ENCODE results near the gene ZSCAN5C.
A peak's percentile ranks its signal among the peaks of the same experiment; 100 is the strongest.

ZSCAN5C gene

GRCh38 chr19:56201973-56202372 lies at the start of gene ZSCAN5C:
TSS of gene ZSCAN5C (plus strand) at chr19:56202273. CDS start at chr19:56205914, 3,641 bp downstream.
- Mint-ChIP-seq H3K36me3 (ENCODE audit: low read depth) (no peaks in the 10 kb centered on the region), H3K27ac (no peak within 1 kb of the TSS), H3K4me1 (ENCODE audit: low read depth) (no peaks in the 10 kb centered on the region), H3K9me3 (no peaks in the 10 kb centered on the region), H3K4me3 (no peak within 1 kb of the TSS), H3K27me3 (ENCODE audit: low read depth) (no peaks in the 10 kb centered on the region)

- Mint-ChIP-seq H3K4me1 (ENCODE audit: low read depth) (peaks cover 10% of the 10 kb centered on the region), H3K27ac (no peak overlapping the region)
These were observed 49.4 kb upstream of the ZSCAN5C start for GRCh38 chr19:56152644-56153043.

GRCh38 chr19:56153507-56153906 lies 48.6 kb upstream of the ZSCAN5C start:
- no peaks in the 10 kb centered on the region for H3K27me3 Mint-ChIP-seq (ENCODE audit: low read depth)
- peaks cover 10% of the 10 kb centered on the region for H3K4me1 Mint-ChIP-seq (ENCODE audit: low read depth)
- no peaks in the 10 kb centered on the region for H3K9me3 Mint-ChIP-seq
- H3K4me3 Mint-ChIP-seq: no peak overlapping the region
- H3K36me3 Mint-ChIP-seq (ENCODE audit: low read depth): peaks cover 28% of the 10 kb centered on the region
- peak overlapping the region; percentile 62 for H3K27ac Mint-ChIP-seq

More at GRCh38 chr19:56152644-56153043, 49.4 kb upstream of the ZSCAN5C start:
- H3K9me3 Mint-ChIP-seq: no peaks in the 10 kb centered on the region
- peaks cover 31% of the 10 kb centered on the region for H3K36me3 Mint-ChIP-seq (ENCODE audit: low read depth)
- H3K27me3 Mint-ChIP-seq (ENCODE audit: low read depth): no peaks in the 10 kb centered on the region
- H3K4me3 Mint-ChIP-seq: no peak overlapping the region

GRCh38 chr19:56155124-56155687 lies 46.9 kb upstream of the ZSCAN5C start:
- H3K27me3 Mint-ChIP-seq (ENCODE audit: low read depth): no peaks in the 10 kb centered on the region
- H3K4me1 Mint-ChIP-seq (ENCODE audit: low read depth): peaks cover 10% of the 10 kb centered on the region
- H3K27ac Mint-ChIP-seq: no peak overlapping the region
- H3K4me3 Mint-ChIP-seq: no peak overlapping the region
- peaks cover 25% of the 10 kb centered on the region for H3K36me3 Mint-ChIP-seq (ENCODE audit: low read depth)
- H3K9me3 Mint-ChIP-seq: no peaks in the 10 kb centered on the region

- no peaks in the 10 kb centered on the region for H3K27me3 Mint-ChIP-seq (ENCODE audit: low read depth)
- peaks cover 23% of the 10 kb centered on the region for H3K36me3 Mint-ChIP-seq (ENCODE audit: low read depth)
- H3K4me3 Mint-ChIP-seq: no peak overlapping the region
- H3K4me1 Mint-ChIP-seq (ENCODE audit: low read depth): peaks cover 10% of the 10 kb centered on the region
- H3K27ac Mint-ChIP-seq: no peak overlapping the region
- H3K9me3 Mint-ChIP-seq: no peaks in the 10 kb centered on the region
These were observed 45.3 kb upstream of the ZSCAN5C start for GRCh38 chr19:56156768-56157167.

GRCh38 chr19:56158170-56158757 lies 43.8 kb upstream of the ZSCAN5C start:
- Mint-ChIP-seq H3K4me3 (no peak overlapping the region), H3K9me3 (no peaks in the 10 kb centered on the region), H3K27ac (no peak overlapping the region), H3K4me1 (ENCODE audit: low read depth) (peaks cover 11% of the 10 kb centered on the region), H3K27me3 (ENCODE audit: low read depth) (no peaks in the 10 kb centered on the region), H3K36me3 (ENCODE audit: low read depth) (peaks cover 23% of the 10 kb centered on the region)

GRCh38 chr19:56159009-56159559 lies 43.0 kb upstream of the ZSCAN5C start:
- Mint-ChIP-seq H3K36me3 (ENCODE audit: low read depth) (peaks cover 19% of the 10 kb centered on the region), H3K9me3 (no peaks in the 10 kb centered on the region), H3K27ac (no peak overlapping the region), H3K4me3 (no peak overlapping the region), H3K27me3 (ENCODE audit: low read depth) (no peaks in the 10 kb centered on the region), H3K4me1 (ENCODE audit: low read depth) (peaks cover 10% of the 10 kb centered on the region)

- Mint-ChIP-seq H3K27me3 (ENCODE audit: low read depth) (no peaks in the 10 kb centered on the region), H3K36me3 (ENCODE audit: low read depth) (peaks cover 19% of the 10 kb centered on the region), H3K4me1 (ENCODE audit: low read depth) (peaks cover 10% of the 10 kb centered on the region), H3K27ac (no peak overlapping the region), H3K9me3 (no peaks in the 10 kb centered on the region), H3K4me3 (no peak overlapping the region)
These were observed 42.3 kb upstream of the ZSCAN5C start for GRCh38 chr19:56159622-56160271.

- H3K36me3 Mint-ChIP-seq (ENCODE audit: low read depth): peaks cover 13% of the 10 kb centered on the region
- no peak overlapping the region for H3K27ac Mint-ChIP-seq
- H3K4me3 Mint-ChIP-seq: no peak overlapping the region
- peaks cover 10% of the 10 kb centered on the region for H3K4me1 Mint-ChIP-seq (ENCODE audit: low read depth)
- H3K27me3 Mint-ChIP-seq (ENCODE audit: low read depth): no peaks in the 10 kb centered on the region
- no peaks in the 10 kb centered on the region for H3K9me3 Mint-ChIP-seq
These were observed 40.5 kb upstream of the ZSCAN5C start for GRCh38 chr19:56161534-56161933.

- H3K9me3 Mint-ChIP-seq: no peaks in the 10 kb centered on the region
- H3K27me3 Mint-ChIP-seq (ENCODE audit: low read depth): no peaks in the 10 kb centered on the region
- H3K4me1 Mint-ChIP-seq (ENCODE audit: low read depth): peaks cover 10% of the 10 kb centered on the region
- no peak overlapping the region for H3K4me3 Mint-ChIP-seq
- H3K27ac Mint-ChIP-seq: no peak overlapping the region
- H3K36me3 Mint-ChIP-seq (ENCODE audit: low read depth): peaks cover 13% of the 10 kb centered on the region
These were observed 39.8 kb upstream of the ZSCAN5C start for GRCh38 chr19:56162258-56162657.

- H3K36me3 Mint-ChIP-seq (ENCODE audit: low read depth): peaks cover 10% of the 10 kb centered on the region
- H3K4me3 Mint-ChIP-seq: no peak overlapping the region
- H3K9me3 Mint-ChIP-seq: no peaks in the 10 kb centered on the region
- no peaks in the 10 kb centered on the region for H3K27me3 Mint-ChIP-seq (ENCODE audit: low read depth)
- H3K27ac Mint-ChIP-seq: no peak overlapping the region
- H3K4me1 Mint-ChIP-seq (ENCODE audit: low read depth): peaks cover 10% of the 10 kb centered on the region
These were observed 39.0 kb upstream of the ZSCAN5C start for GRCh38 chr19:56163097-56163496.

GRCh38 chr19:56167064-56167578 lies 35.0 kb upstream of the ZSCAN5C start:
- H3K4me1 Mint-ChIP-seq (ENCODE audit: low read depth): peaks cover 7% of the 10 kb centered on the region
- H3K9me3 Mint-ChIP-seq: no peaks in the 10 kb centered on the region
- H3K27me3 Mint-ChIP-seq (ENCODE audit: low read depth): no peaks in the 10 kb centered on the region
- no peaks in the 10 kb centered on the region for H3K36me3 Mint-ChIP-seq (ENCODE audit: low read depth)
- no peak overlapping the region for H3K4me3 Mint-ChIP-seq
- no peak overlapping the region for H3K27ac Mint-ChIP-seq

- Mint-ChIP-seq H3K4me3 (no peak overlapping the region), H3K4me1 (ENCODE audit: low read depth) (no peaks in the 10 kb centered on the region), H3K27ac (no peak overlapping the region), H3K9me3 (no peaks in the 10 kb centered on the region), H3K36me3 (ENCODE audit: low read depth) (no peaks in the 10 kb centered on the region), H3K27me3 (ENCODE audit: low read depth) (no peaks in the 10 kb centered on the region)
These were observed 31.8 kb upstream of the ZSCAN5C start for GRCh38 chr19:56170261-56170660.

GRCh38 chr19:56174086-56174485 lies 28.0 kb upstream of the ZSCAN5C start:
- H3K27ac Mint-ChIP-seq: no peak overlapping the region
- no peaks in the 10 kb centered on the region for H3K27me3 Mint-ChIP-seq (ENCODE audit: low read depth)
- H3K4me3 Mint-ChIP-seq: no peak overlapping the region
- H3K4me1 Mint-ChIP-seq (ENCODE audit: low read depth): no peaks in the 10 kb centered on the region
- H3K9me3 Mint-ChIP-seq: no peaks in the 10 kb centered on the region
- no peaks in the 10 kb centered on the region for H3K36me3 Mint-ChIP-seq (ENCODE audit: low read depth)

- no peaks in the 10 kb centered on the region for H3K36me3 Mint-ChIP-seq (ENCODE audit: low read depth)
- H3K4me3 Mint-ChIP-seq: no peak overlapping the region
- no peaks in the 10 kb centered on the region for H3K4me1 Mint-ChIP-seq (ENCODE audit: low read depth)
- H3K27me3 Mint-ChIP-seq (ENCODE audit: low read depth): no peaks in the 10 kb centered on the region
- no peaks in the 10 kb centered on the region for H3K9me3 Mint-ChIP-seq
- no peak overlapping the region for H3K27ac Mint-ChIP-seq
These were observed 27.5 kb upstream of the ZSCAN5C start for GRCh38 chr19:56174550-56174949.
